K562 (cell line): ENCODE results near the gene NCL.

Experiments
- CTCF ChIP-seq, 3 experiments: IDR thresholded peaks in 2 of 3; conservative IDR thresholded peaks in 1 of 3; 2 replicates each; pipeline ENCODE4 v1.5.1; 2011 to 2012; ENCODE audit warnings: low read length in 3 of 3, mild to moderate bottlenecking in 3 of 3, control low read depth in 2 of 3, improper control_type of control experiment in 1 of 3, inconsistent platforms in 1 of 3, low read depth in 1 of 3, mixed read lengths in 1 of 3, moderate library complexity in 1 of 3; ENCODE audit not compliant: insufficient read depth in 2 of 3
- ETS2 ChIP-seq: IDR thresholded peaks from 2 replicates; pipeline ENCODE4 v1.6.1; 2016; ENCODE audit warnings: borderline replicate concordance, missing genetic modification characterization, mild to moderate bottlenecking, moderate library complexity, missing compliant biosample characterization; ENCODE audit not compliant: poor library complexity, severe bottlenecking
- HMGXB4 ChIP-seq: sonication (generic); formaldehyde crosslinking; IDR thresholded peaks from 2 replicates; pipeline ENCODE4 v1.8.1; 2023; ENCODE audit warnings: mild to moderate bottlenecking, missing genetic modification reagents
- MCM2 ChIP-seq: fragments of 450-650 bp; IDR thresholded peaks from 2 replicates; pipeline ENCODE4 v1.6.1; 2017; ENCODE audit warnings: low read depth, mild to moderate bottlenecking
- NFIC ChIP-seq: fragments of 450-650 bp; IDR thresholded peaks from 2 replicates; pipeline ENCODE4 v1.6.1; 2017; ENCODE audit warnings: mild to moderate bottlenecking, inconsistent platforms
- NFRKB ChIP-seq: fragments of 450-650 bp; IDR thresholded peaks from 2 replicates; pipeline ENCODE4 v1.6.1; 2016; ENCODE audit warnings: low read depth
- RBM25 ChIP-seq: fragments of 200-400 bp; formaldehyde crosslinking; IDR thresholded peaks from 2 replicates; pipeline ENCODE4 v1.6.1; 2018; ENCODE audit warnings: low read length, low read depth, moderate library complexity; ENCODE audit not compliant: severe bottlenecking
- SAP30 ChIP-seq: fragments of 200-600 bp; sonication (generic); IDR thresholded peaks from 2 replicates; pipeline ENCODE4 v1.6.1; 2012; ENCODE audit warnings: borderline replicate concordance, low read depth, mild to moderate bottlenecking, moderate library complexity, low read length, control low read depth, inconsistent platforms; ENCODE audit not compliant: insufficient read depth, poor library complexity, severe bottlenecking
- YBX1 ChIP-seq: fragments of 450-650 bp; IDR thresholded peaks from 2 replicates; pipeline ENCODE4 v1.7.1; 2016; ENCODE audit warnings: mild to moderate bottlenecking
- ZNF24 ChIP-seq: fragments of 450-650 bp; IDR thresholded peaks from 2 replicates; pipeline ENCODE4 v1.6.1; 2016

GRCh38 chr2:231422056-231422455 is 42.2 kb downstream of the NCL start:
- TF ChIP-seq CTCF (IDR thresholded peaks at IDR 0.05 in 2 of 3, conservative IDR thresholded peaks at IDR 0.05 in 1 of 3; ENCODE audit: insufficient read depth in 2 of 3, low read depth in 1 of 3, low read length in 3 of 3) (no peak), YBX1 (no peak), HMGXB4 (CRISPR knock-in tag) (no peak), ETS2 (tag) (no peak), NFIC (no peak), ZNF24 (no peak), RBM25 (no peak), SAP30 (no peak), MCM2 (no peak), NFRKB (no peak)
